ENCODE results near the gene CFAP119. TPM values are rescaled to one million over a fixed set of nuclear protein-coding genes. Genes with fewer than 3 reads are reported as not detected.

Gene CFAP119
- polyA plus RNA-seq, 3 donors, result 2.4 to 25.3 (median 3.5) TPM

GRCh38 chr16:30722443-30722842 lies 39.4 kb downstream of the CFAP119 start:
- Mint-ChIP-seq H3K4me1 (peaks cover 38% of the 10 kb centered on the region), H3K4me3 (no peak overlapping the region), H3K27ac (peak overlapping the region; percentile 24 to 95 (median 79)), H3K36me3 (peaks cover 66 to 82% of the 10 kb centered on the region in 2 donors), H3K27me3 (ENCODE audit: low read depth in 3 of 3) (peaks cover 0 to 5% (median 4%) of the 10 kb centered on the region in 3 donors), H3K9me3 (peaks cover 0 to 5% (median 0%) of the 10 kb centered on the region in 7 donors)
- peaks cover 73% of the 10 kb centered on the region for H3K79me2 ChIP-seq (ENCODE audit: insufficient read depth, low read length)
- no peaks in the 10 kb centered on the region for H3K27me3 ChIP-seq (ENCODE audit: control insufficient read depth in 2 of 2, insufficient read depth in 2 of 2, low read length in 2 of 2)
- peaks cover 33 to 40% of the 10 kb centered on the region in 2 donors for H3K4me1 ChIP-seq (ENCODE audit: control insufficient read depth in 1 of 2, insufficient read depth in 2 of 2, low read length in 2 of 2)
- H3K9me3 ChIP-seq (replicated peaks in 1 of 2; ENCODE audit: control insufficient read depth in 1 of 2, insufficient read depth in 1 of 2, low read length in 2 of 2), result no peaks in the 10 kb centered on the region
- 79% methylated on average over 6 of the region's 6 CpGs for WGBS (ENCODE audit: insufficient coverage)
- DNase-seq, result no peak
- TF ChIP-seq, protein P1, sequence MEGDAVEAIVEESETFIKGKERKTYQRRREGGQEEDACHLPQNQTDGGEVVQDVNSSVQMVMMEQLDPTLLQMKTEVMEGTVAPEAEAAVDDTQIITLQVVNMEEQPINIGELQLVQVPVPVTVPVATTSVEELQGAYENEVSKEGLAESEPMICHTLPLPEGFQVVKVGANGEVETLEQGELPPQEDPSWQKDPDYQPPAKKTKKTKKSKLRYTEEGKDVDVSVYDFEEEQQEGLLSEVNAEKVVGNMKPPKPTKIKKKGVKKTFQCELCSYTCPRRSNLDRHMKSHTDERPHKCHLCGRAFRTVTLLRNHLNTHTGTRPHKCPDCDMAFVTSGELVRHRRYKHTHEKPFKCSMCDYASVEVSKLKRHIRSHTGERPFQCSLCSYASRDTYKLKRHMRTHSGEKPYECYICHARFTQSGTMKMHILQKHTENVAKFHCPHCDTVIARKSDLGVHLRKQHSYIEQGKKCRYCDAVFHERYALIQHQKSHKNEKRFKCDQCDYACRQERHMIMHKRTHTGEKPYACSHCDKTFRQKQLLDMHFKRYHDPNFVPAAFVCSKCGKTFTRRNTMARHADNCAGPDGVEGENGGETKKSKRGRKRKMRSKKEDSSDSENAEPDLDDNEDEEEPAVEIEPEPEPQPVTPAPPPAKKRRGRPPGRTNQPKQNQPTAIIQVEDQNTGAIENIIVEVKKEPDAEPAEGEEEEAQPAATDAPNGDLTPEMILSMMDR (IDR thresholded peaks at IDR 0.05), result peak; percentile 12
- peaks cover 41% of the 10 kb centered on the region for H4K20me1 ChIP-seq (ENCODE audit: insufficient read depth, low read length)
- H3K27ac ChIP-seq (ENCODE audit: low read depth in 1 of 2, low read length in 2 of 2), result peak overlapping the region in 1 of 2 donors; percentile 93
- H3K4me3 ChIP-seq (replicated peaks in 1 of 3; ENCODE audit: low read depth in 2 of 3, low read length in 3 of 3), result no peak overlapping the region
- no peak overlapping the region for H3K9ac ChIP-seq (ENCODE audit: insufficient read depth, low read length, poor library complexity, severe bottlenecking)
- H2AFZ ChIP-seq (ENCODE audit: insufficient read depth, low read depth, low read length, poor library complexity, severe bottlenecking), result no peak overlapping the region
- H3K4me2 ChIP-seq (replicated peaks; ENCODE audit: extremely low read depth, low read length, poor library complexity, severe bottlenecking), result no peak overlapping the region
- intact Hi-C loops (cut with micrococcal nuclease), result loop anchor here in 1 of 2 donors (5.0 kb wide), 1 partner anchor 35 kb away; no protein-coding TSS in a partner anchor
- peaks cover 65 to 83% of the 10 kb centered on the region in 2 donors for H3K36me3 ChIP-seq (replicated peaks in 1 of 2; ENCODE audit: control insufficient read depth in 1 of 2, insufficient read depth in 2 of 2, low read length in 2 of 2)

GRCh38 chr16:30721606-30722005 lies 40.3 kb downstream of the CFAP119 start:
- no peak overlapping the region for H2AFZ ChIP-seq (ENCODE audit: insufficient read depth, low read depth, low read length, poor library complexity, severe bottlenecking)
- intact Hi-C loops (cut with micrococcal nuclease), result loop anchor here in 1 of 2 donors (5.0 kb wide), 1 partner anchor 36 kb away; no protein-coding TSS in a partner anchor
- peaks cover 73% of the 10 kb centered on the region for H3K79me2 ChIP-seq (ENCODE audit: insufficient read depth, low read length)
- Mint-ChIP-seq H3K4me3 (no peak overlapping the region), H3K27ac (peak overlapping the region in 4 of 7 donors; percentile 22 to 95 (median 54)), H3K27me3 (ENCODE audit: low read depth in 3 of 3) (peaks cover 0 to 5% (median 4%) of the 10 kb centered on the region in 3 donors), H3K9me3 (peaks cover 0 to 5% (median 0%) of the 10 kb centered on the region in 7 donors), H3K4me1 (peaks cover 41% of the 10 kb centered on the region), H3K36me3 (peaks cover 70 to 84% of the 10 kb centered on the region in 2 donors)
- DNase-seq, result no peak
- no peak overlapping the region for H3K4me2 ChIP-seq (replicated peaks; ENCODE audit: extremely low read depth, low read length, poor library complexity, severe bottlenecking)
- H4K20me1 ChIP-seq (ENCODE audit: insufficient read depth, low read length), result peaks cover 45% of the 10 kb centered on the region
- H3K9ac ChIP-seq (ENCODE audit: insufficient read depth, low read length, poor library complexity, severe bottlenecking), result no peak overlapping the region
- H3K27ac ChIP-seq (ENCODE audit: low read depth in 1 of 2, low read length in 2 of 2), result peak overlapping the region in 1 of 2 donors; percentile 93
- H3K4me1 ChIP-seq (ENCODE audit: control insufficient read depth in 1 of 2, insufficient read depth in 2 of 2, low read length in 2 of 2), result peaks cover 36 to 41% of the 10 kb centered on the region in 2 donors
- no peaks in the 10 kb centered on the region for H3K27me3 ChIP-seq (ENCODE audit: control insufficient read depth in 2 of 2, insufficient read depth in 2 of 2, low read length in 2 of 2)
- WGBS (ENCODE audit: insufficient coverage), result 91% methylated on average over 1 of the region's 1 CpG
- no peaks in the 10 kb centered on the region for H3K9me3 ChIP-seq (replicated peaks in 1 of 2; ENCODE audit: control insufficient read depth in 1 of 2, insufficient read depth in 1 of 2, low read length in 2 of 2)
- TF ChIP-seq, protein P1 (IDR thresholded peaks at IDR 0.05), result no peak
- no peak overlapping the region for H3K4me3 ChIP-seq (replicated peaks in 1 of 3; ENCODE audit: low read depth in 2 of 3, low read length in 3 of 3)
- H3K36me3 ChIP-seq (replicated peaks in 1 of 2; ENCODE audit: control insufficient read depth in 1 of 2, insufficient read depth in 2 of 2, low read length in 2 of 2), result peaks cover 69 to 84% of the 10 kb centered on the region in 2 donors
